ENCODE results near the gene NIM1K. TPM values are rescaled to one million over a fixed set of nuclear protein-coding genes. Genes with fewer than 3 reads are reported as not detected.

Gene NIM1K
- total RNA-seq, 1 donor from 2014 or later, result 0.54 TPM

GRCh38 chr5:43192558-43193180 is 644 bp downstream of the NIM1K start:
- no peaks in the 10 kb centered on the region for H3K9me3 ChIP-seq (ENCODE audit: insufficient read depth, low read depth, low read length)
- H3K27ac Mint-ChIP-seq (ENCODE audit: unreplicated experiment), result peak overlapping the region; percentile 90
- H3K9ac ChIP-seq (ENCODE audit: low read length), result peak overlapping the region; percentile 79
- H4K20me1 ChIP-seq (ENCODE audit: insufficient read depth, low read length), result peaks cover 4% of the 10 kb centered on the region
- peak overlapping the region; percentile 64 for H3K4me3 ChIP-seq (ENCODE audit: insufficient read depth, low read depth, low read length)
- no peaks in the 10 kb centered on the region for H3K36me3 Mint-ChIP-seq (ENCODE audit: low read depth, unreplicated experiment)
- H3K27ac ChIP-seq (ENCODE audit: low read depth, low read length), result peak overlapping the region; percentile 71
- DNase-seq (ENCODE audit: low read depth) (peak; percentile 20), FAIRE-seq (no peak)
- H3K36me3 ChIP-seq (ENCODE audit: insufficient read depth, low read length), result no peaks in the 10 kb centered on the region
- no peaks in the 10 kb centered on the region for H3K27me3 ChIP-seq (ENCODE audit: insufficient read depth, low read length)
- H3K79me2 ChIP-seq (ENCODE audit: insufficient read depth, low read length), result no peaks in the 10 kb centered on the region
- peak overlapping the region; percentile 83 for H2AFZ ChIP-seq (ENCODE audit: low read depth, low read length)
- H3K27me3 Mint-ChIP-seq (ENCODE audit: low read depth, unreplicated experiment), result peaks cover 2% of the 10 kb centered on the region
- TF ChIP-seq EZH2 (IDR thresholded peaks at IDR 0.05; ENCODE audit: insufficient read depth, low read length), result peak; percentile 9
- no peak for TF ChIP-seq CTCF (IDR thresholded peaks at IDR 0.05; ENCODE audit: insufficient read depth, low read depth, low read length)
- H3K4me2 ChIP-seq (ENCODE audit: low read length), result peak overlapping the region; percentile 99
- H3K4me3 Mint-ChIP-seq (ENCODE audit: unreplicated experiment), result peak overlapping the region; percentile 84
- peaks cover 23% of the 10 kb centered on the region for H3K4me1 ChIP-seq (ENCODE audit: insufficient read depth, low read length)
- H3K4me1 Mint-ChIP-seq (ENCODE audit: low read depth, unreplicated experiment), result peaks cover 2% of the 10 kb centered on the region
- no peaks in the 10 kb centered on the region for H3K9me3 Mint-ChIP-seq (ENCODE audit: unreplicated experiment)

DNA sequence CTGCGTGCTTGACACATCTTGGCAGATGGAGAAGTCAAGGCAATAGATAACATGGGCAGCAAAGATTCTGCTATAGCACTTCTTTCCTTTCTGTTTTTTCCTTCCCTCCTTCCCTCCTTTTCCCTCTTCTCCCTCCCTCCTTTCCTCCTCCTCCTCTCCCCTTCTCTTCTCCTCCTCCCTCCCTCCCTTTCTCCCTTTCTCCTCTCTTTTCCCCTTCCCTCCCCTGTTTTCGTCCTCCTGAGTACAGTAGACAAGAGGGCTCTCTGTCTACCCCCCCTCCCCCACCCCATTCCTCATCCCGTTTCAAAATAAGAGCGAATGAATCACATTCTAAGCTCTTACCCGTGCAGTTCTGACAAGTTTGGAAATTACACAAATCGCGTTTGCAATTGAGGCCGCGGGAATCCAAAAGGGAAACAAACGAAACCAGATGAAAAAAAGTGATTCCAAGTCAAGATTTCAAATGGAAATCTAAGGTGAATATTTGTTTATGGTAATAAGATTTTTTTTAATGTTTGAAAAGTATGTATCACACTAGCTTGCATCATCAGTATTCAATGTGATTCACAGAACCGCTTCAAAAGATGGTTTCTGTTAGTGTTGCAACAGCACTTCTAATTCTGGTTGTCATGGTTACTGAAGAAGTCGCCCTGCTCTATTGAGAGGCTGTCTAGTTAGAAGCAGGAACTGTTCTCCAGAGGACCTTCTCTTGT is 1.3 kb downstream of the NIM1K start:
- Histone ChIP-seq H3K9ac (ENCODE audit: low read length) (peak overlapping the region; percentile 79), H3K9me3 (ENCODE audit: insufficient read depth, low read depth, low read length) (no peaks in the 10 kb centered on the region), H3K4me3 (ENCODE audit: insufficient read depth, low read depth, low read length) (peak overlapping the region; percentile 64), H3K4me1 (ENCODE audit: insufficient read depth, low read length) (peaks cover 23% of the 10 kb centered on the region), H3K4me2 (ENCODE audit: low read length) (peak overlapping the region; percentile 99), H3K36me3 (ENCODE audit: insufficient read depth, low read length) (no peaks in the 10 kb centered on the region), H3K27me3 (ENCODE audit: insufficient read depth, low read length) (no peaks in the 10 kb centered on the region), H3K79me2 (ENCODE audit: insufficient read depth, low read length) (no peaks in the 10 kb centered on the region), H4K20me1 (ENCODE audit: insufficient read depth, low read length) (peaks cover 4% of the 10 kb centered on the region), H2AFZ (ENCODE audit: low read depth, low read length) (peak overlapping the region; percentile 83), H3K27ac (ENCODE audit: low read depth, low read length) (peak overlapping the region; percentile 71)
- TF ChIP-seq EZH2 (IDR thresholded peaks at IDR 0.05; ENCODE audit: insufficient read depth, low read length) (no peak), CTCF (IDR thresholded peaks at IDR 0.05; ENCODE audit: insufficient read depth, low read depth, low read length) (no peak)
- Mint-ChIP-seq H3K27me3 (ENCODE audit: low read depth, unreplicated experiment) (peaks cover 2% of the 10 kb centered on the region), H3K9me3 (ENCODE audit: unreplicated experiment) (no peaks in the 10 kb centered on the region), H3K27ac (ENCODE audit: unreplicated experiment) (peak overlapping the region; percentile 90), H3K36me3 (ENCODE audit: low read depth, unreplicated experiment) (no peaks in the 10 kb centered on the region), H3K4me3 (ENCODE audit: unreplicated experiment) (peak overlapping the region; percentile 84), H3K4me1 (ENCODE audit: low read depth, unreplicated experiment) (peaks cover 2% of the 10 kb centered on the region)
- DNase-seq (ENCODE audit: low read depth) (peak; percentile 89), FAIRE-seq (peak; percentile 60)

- TF ChIP-seq EZH2 (IDR thresholded peaks at IDR 0.05; ENCODE audit: insufficient read depth, low read length), result no peak
- no peak for TF ChIP-seq CTCF (IDR thresholded peaks at IDR 0.05; ENCODE audit: insufficient read depth, low read depth, low read length)
- peaks cover 2% of the 10 kb centered on the region for H3K4me1 Mint-ChIP-seq (ENCODE audit: low read depth, unreplicated experiment)
- H3K27me3 Mint-ChIP-seq (ENCODE audit: low read depth, unreplicated experiment), result peaks cover 2% of the 10 kb centered on the region
- H3K27ac Mint-ChIP-seq (ENCODE audit: unreplicated experiment), result peak overlapping the region; percentile 90
- peak overlapping the region; percentile 27 for H2AFZ ChIP-seq (ENCODE audit: low read depth, low read length)
- H3K79me2 ChIP-seq (ENCODE audit: insufficient read depth, low read length), result no peaks in the 10 kb centered on the region
- H4K20me1 ChIP-seq (ENCODE audit: insufficient read depth, low read length), result peaks cover 4% of the 10 kb centered on the region
- FAIRE-seq (no peak), DNase-seq (ENCODE audit: low read depth) (no peak)
- no peaks in the 10 kb centered on the region for H3K9me3 Mint-ChIP-seq (ENCODE audit: unreplicated experiment)
- peak overlapping the region; percentile 64 for H3K4me3 ChIP-seq (ENCODE audit: insufficient read depth, low read depth, low read length)
- no peaks in the 10 kb centered on the region for H3K36me3 ChIP-seq (ENCODE audit: insufficient read depth, low read length)
- H3K4me2 ChIP-seq (ENCODE audit: low read length), result peak overlapping the region; percentile 99
- H3K4me3 Mint-ChIP-seq (ENCODE audit: unreplicated experiment), result peak overlapping the region; percentile 84
- H3K36me3 Mint-ChIP-seq (ENCODE audit: low read depth, unreplicated experiment), result no peaks in the 10 kb centered on the region
- no peaks in the 10 kb centered on the region for H3K9me3 ChIP-seq (ENCODE audit: insufficient read depth, low read depth, low read length)
- peak overlapping the region; percentile 79 for H3K9ac ChIP-seq (ENCODE audit: low read length)
- peaks cover 23% of the 10 kb centered on the region for H3K4me1 ChIP-seq (ENCODE audit: insufficient read depth, low read length)
- H3K27ac ChIP-seq (ENCODE audit: low read depth, low read length), result peak overlapping the region; percentile 71
- no peaks in the 10 kb centered on the region for H3K27me3 ChIP-seq (ENCODE audit: insufficient read depth, low read length)
Measured at GRCh38 chr5:43193894-43194265, 1.9 kb downstream of the NIM1K start.

All from astrocyte (in vitro differentiated cells and primary cell).